K562 (cell line): Measurements from ENCODE around the gene CLCN4. TPM values are rescaled to one million over a fixed set of nuclear protein-coding genes. Genes with fewer than 3 reads are reported as not detected.

ENCODE experiments used
- ATF7 ChIP-seq: fragments of 450-650 bp; IDR thresholded peaks from 2 replicates; pipeline ENCODE4 v1.7.1; 2014; ENCODE audit warnings: mild to moderate bottlenecking, moderate library complexity
- CBX2 ChIP-seq: fragments of 200-600 bp; sonication (generic); IDR thresholded peaks from one replicate; pipeline ENCODE4 v1.6.1; 2012; ENCODE audit warnings: mild to moderate bottlenecking, low read length, inconsistent platforms; ENCODE audit not compliant: insufficient read depth, poor library complexity, severe bottlenecking
- CBX8 ChIP-seq: fragments of 200-600 bp; sonication (generic); IDR thresholded peaks from 2 replicates; pipeline ENCODE4 v1.6.1; 2012; ENCODE audit warnings: borderline replicate concordance, mixed run types, low read depth, mild to moderate bottlenecking, moderate library complexity, mixed read lengths, low read length, control low read depth, inconsistent platforms; ENCODE audit not compliant: poor library complexity, severe bottlenecking; ENCODE audit errors: extremely low read depth
- CTBP1 ChIP-seq: fragments of 450-650 bp; IDR thresholded peaks from 2 replicates; pipeline ENCODE4 v1.6.1; 2016; ENCODE audit warnings: borderline replicate concordance
- FOXP1 ChIP-seq: sonication (generic); formaldehyde crosslinking; IDR thresholded peaks from 2 replicates; pipeline ENCODE4 v1.8.0; 2022; ENCODE audit warnings: mild to moderate bottlenecking, missing genetic modification reagents
- MECOM ChIP-seq: fragments of 250-450 bp; sonication (Bioruptor Pico); IDR thresholded peaks from 2 replicates; pipeline ENCODE4 v1.8.0; 2022; ENCODE audit warnings: inconsistent platforms
- MEF2A ChIP-seq: IDR thresholded peaks from 2 replicates; pipeline ENCODE4 v1.6.1; 2011; ENCODE audit warnings: low read depth, mild to moderate bottlenecking, low read length, moderate library complexity; ENCODE audit not compliant: control insufficient read depth
- MTA2 ChIP-seq: fragments of 450-650 bp; IDR thresholded peaks from 2 replicates; pipeline ENCODE4 v1.6.1; 2016; ENCODE audit warnings: low read depth
- OTX1 ChIP-seq: fragments of 450-650 bp; formaldehyde crosslinking; IDR thresholded peaks from 2 replicates; pipeline ENCODE4 v1.4.0; 2022; ENCODE audit warnings: mild to moderate bottlenecking
- RAD51 ChIP-seq: fragments of 450-650 bp; IDR thresholded peaks from 2 replicates; pipeline ENCODE4 v1.7.1; 2016; ENCODE audit warnings: low read depth, mild to moderate bottlenecking, borderline replicate concordance
- ZBTB7A ChIP-seq: IDR thresholded peaks from 2 replicates; pipeline ENCODE4 v1.6.1; 2011; ENCODE audit warnings: low read depth, mild to moderate bottlenecking, low read length, moderate library complexity, borderline replicate concordance; ENCODE audit not compliant: control insufficient read depth
- polyA plus RNA-seq, 8 experiments: library from polyadenylated mRNA; depleted of rRNA in 4 of 8; stranded (reverse) in 5 of 8; unstranded in 3 of 8; fragments of >200 nt; fragmentation: Nextera tagmentation in 2 of 8; fragmentation: Illumina TruSeq in 1 of 8; extraction: Ambion mirVana in 2 of 8; extraction: Trizol in 1 of 8; gene quantifications; 2 replicates each; pipeline versions ENCODE4 v1.2.1 to v1.2.3, GENCODE V29; 2011 to 2014; ENCODE audit warnings: inconsistent platforms in 1 of 8, missing spikeins in 1 of 8
- total RNA-seq, 7 experiments: library from RNA; depleted of rRNA in 6 of 7; stranded (reverse); fragments of >200 nt in 6 of 7; fragmentation: Illumina TruSeq in 2 of 7; extraction: Trizol in 2 of 7; gene quantifications; 2 replicates each; pipeline versions ENCODE4 v1.2.1 to v1.2.3, GENCODE V29; 2011 to 2021; ENCODE audit warnings: low replicate concordance in 1 of 7
- TF ChIP-seq, protein P1 (sequence below): fragments of 450-650 bp; formaldehyde crosslinking; IDR thresholded peaks from 2 replicates; pipeline ENCODE4 v1.4.0; 2020; ENCODE audit warnings: mild to moderate bottlenecking, moderate library complexity
- TF ChIP-seq, protein P2 (sequence below): fragments of 450-650 bp; IDR thresholded peaks from 2 replicates; pipeline ENCODE4 v1.6.1; 2016; ENCODE audit warnings: low read depth
- TF ChIP-seq, protein P3 (sequence below): sonication (generic); formaldehyde crosslinking; IDR thresholded peaks from 2 replicates; pipeline ENCODE4 v1.5.0; 2020; ENCODE audit warnings: missing genetic modification reagents

Gene CLCN4
- total and polyA plus RNA-seq, 9 of the 15 experiments (the other 6 are each of a cell fraction or from before 2014, with no cell fraction given), result 0.03 to 0.24 (median 0.10) TPM; not detected in 1

DNA sequence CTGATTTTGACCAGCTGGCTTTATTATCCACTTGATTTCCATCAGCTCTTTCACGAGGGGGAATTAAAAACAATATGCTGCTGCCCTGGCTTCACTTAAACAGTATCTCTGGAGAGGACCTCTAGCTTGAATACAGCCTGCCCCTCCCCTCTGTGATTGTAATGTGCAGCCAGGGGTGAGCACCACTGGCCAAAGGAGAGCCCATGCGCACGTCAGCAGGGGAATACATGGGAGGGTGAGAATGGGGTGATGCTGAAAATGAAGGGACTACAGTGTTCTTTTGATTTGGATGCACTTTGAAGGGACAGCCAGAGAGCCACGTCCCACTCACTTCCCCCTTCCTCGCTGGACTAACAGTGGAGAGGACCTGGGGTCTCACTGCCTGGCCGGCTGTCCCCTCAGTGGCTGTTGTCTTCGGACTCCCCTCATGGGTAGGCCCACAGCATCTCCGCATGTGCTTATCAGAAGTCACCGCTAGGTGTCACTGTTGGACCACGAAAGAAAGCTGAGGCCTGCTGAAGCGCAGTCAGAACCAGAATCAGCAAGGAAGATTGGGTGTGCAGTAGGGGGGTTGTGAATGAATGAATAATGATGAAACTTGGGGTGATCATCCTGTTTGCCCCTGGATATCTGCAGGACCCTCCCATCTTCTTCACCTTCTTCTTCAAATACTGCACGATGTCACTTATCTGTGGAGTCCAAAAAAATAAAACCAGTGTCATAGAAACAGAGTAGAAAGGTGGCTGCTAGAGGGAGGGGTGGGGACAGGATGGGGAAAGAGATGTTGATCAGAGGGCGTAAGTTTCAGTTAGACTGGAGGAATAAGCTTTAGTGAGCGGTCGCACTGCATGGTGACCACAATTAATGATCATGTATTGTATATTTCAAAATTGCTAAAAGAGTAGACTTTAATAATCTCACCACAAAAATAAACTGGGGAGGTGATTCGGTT is 32.8 kb downstream of the CLCN4 start (continued):
- TF ChIP-seq, protein P1, sequence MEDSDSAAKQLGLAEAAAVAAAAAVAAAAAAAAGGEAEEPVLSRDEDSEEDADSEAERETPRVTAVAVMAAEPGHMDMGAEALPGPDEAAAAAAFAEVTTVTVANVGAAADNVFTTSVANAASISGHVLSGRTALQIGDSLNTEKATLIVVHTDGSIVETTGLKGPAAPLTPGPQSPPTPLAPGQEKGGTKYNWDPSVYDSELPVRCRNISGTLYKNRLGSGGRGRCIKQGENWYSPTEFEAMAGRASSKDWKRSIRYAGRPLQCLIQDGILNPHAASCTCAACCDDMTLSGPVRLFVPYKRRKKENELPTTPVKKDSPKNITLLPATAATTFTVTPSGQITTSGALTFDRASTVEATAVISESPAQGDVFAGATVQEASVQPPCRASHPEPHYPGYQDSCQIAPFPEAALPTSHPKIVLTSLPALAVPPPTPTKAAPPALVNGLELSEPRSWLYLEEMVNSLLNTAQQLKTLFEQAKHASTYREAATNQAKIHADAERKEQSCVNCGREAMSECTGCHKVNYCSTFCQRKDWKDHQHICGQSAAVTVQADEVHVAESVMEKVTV, result peak; percentile 35; the same call in 1 of the 2 replicates
- no peak for TF ChIP-seq MECOM (CRISPR knock-in tag)
- TF ChIP-seq MEF2A, result no peak
- TF ChIP-seq CBX2, result no peak
- no peak for TF ChIP-seq ZBTB7A
- no peak for TF ChIP-seq CBX8
- no peak for TF ChIP-seq FOXP1
- TF ChIP-seq RAD51, result no peak
- TF ChIP-seq CTBP1, result 0 out of 2 replicates have a peak, but pooled peaks have one; percentile 22
- TF ChIP-seq ATF7, result peak; percentile 58
- no peak for TF ChIP-seq MTA2
- TF ChIP-seq, protein P2, sequence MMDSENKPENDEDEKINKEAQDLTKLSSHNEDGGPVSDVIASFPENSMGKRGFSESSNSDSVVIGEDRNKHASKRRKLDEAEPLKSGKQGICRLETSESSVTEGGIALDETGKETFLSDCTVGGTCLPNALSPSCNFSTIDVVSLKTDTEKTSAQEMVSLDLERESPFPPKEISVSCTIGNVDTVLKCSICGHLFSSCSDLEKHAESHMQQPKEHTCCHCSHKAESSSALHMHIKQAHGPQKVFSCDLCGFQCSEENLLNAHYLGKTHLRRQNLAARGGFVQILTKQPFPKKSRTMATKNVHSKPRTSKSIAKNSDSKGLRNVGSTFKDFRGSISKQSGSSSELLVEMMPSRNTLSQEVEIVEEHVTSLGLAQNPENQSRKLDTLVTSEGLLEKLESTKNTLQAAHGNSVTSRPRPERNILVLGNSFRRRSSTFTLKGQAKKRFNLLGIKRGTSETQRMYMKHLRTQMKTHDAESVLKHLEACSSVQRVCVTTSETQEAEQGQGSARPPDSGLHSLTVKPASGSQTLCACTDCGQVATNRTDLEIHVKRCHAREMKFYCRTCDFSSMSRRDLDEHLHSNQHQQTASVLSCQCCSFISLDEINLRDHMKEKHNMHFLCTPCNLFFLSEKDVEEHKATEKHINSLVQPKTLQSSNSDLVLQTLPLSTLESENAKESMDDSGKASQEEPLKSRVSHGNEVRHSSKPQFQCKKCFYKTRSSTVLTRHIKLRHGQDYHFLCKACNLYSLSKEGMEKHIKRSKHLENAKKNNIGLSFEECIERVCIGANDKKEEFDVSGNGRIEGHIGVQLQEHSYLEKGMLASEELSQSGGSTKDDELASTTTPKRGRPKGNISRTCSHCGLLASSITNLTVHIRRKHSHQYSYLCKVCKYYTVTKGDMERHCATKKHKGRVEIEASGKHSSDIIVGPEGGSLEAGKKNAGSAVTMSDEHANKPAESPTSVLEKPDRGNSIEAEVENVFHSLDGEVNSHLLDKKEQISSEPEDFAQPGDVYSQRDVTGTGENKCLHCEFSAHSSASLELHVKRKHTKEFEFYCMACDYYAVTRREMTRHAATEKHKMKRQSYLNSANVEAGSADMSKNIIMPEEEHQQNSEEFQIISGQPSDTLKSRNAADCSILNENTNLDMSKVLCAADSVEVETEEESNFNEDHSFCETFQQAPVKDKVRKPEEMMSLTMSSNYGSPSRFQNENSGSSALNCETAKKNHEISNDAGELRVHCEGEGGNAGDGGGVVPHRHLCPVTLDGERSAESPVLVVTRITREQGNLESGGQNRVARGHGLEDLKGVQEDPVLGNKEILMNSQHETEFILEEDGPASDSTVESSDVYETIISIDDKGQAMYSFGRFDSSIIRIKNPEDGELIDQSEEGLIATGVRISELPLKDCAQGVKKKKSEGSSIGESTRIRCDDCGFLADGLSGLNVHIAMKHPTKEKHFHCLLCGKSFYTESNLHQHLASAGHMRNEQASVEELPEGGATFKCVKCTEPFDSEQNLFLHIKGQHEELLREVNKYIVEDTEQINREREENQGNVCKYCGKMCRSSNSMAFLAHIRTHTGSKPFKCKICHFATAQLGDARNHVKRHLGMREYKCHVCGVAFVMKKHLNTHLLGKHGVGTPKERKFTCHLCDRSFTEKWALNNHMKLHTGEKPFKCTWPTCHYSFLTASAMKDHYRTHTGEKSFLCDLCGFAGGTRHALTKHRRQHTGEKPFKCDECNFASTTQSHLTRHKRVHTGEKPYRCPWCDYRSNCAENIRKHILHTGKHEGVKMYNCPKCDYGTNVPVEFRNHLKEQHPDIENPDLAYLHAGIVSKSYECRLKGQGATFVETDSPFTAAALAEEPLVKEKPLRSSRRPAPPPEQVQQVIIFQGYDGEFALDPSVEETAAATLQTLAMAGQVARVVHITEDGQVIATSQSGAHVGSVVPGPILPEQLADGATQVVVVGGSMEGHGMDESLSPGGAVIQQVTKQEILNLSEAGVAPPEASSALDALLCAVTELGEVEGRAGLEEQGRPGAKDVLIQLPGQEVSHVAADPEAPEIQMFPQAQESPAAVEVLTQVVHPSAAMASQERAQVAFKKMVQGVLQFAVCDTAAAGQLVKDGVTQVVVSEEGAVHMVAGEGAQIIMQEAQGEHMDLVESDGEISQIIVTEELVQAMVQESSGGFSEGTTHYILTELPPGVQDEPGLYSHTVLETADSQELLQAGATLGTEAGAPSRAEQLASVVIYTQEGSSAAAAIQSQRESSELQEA, result no peak
- TF ChIP-seq, protein P3, sequence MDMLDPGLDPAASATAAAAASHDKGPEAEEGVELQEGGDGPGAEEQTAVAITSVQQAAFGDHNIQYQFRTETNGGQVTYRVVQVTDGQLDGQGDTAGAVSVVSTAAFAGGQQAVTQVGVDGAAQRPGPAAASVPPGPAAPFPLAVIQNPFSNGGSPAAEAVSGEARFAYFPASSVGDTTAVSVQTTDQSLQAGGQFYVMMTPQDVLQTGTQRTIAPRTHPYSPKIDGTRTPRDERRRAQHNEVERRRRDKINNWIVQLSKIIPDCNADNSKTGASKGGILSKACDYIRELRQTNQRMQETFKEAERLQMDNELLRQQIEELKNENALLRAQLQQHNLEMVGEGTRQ (CRISPR knock-in tag), result no peak
- TF ChIP-seq OTX1 (CRISPR knock-in tag), result no peak
